H1 (cell line): ENCODE results near the gene DNAJB5. TPM values are rescaled to one million over a fixed set of nuclear protein-coding genes. Genes with fewer than 3 reads are reported as not detected.

ENCODE experiments used
- CHD1 ChIP-seq: IDR thresholded peaks from 2 replicates; pipeline ENCODE4 v1.6.1; 2012; ENCODE audit warnings: low read depth, low read length, improper control_type of control experiment
- GTF2F1 ChIP-seq: IDR thresholded peaks from 2 replicates; pipeline ENCODE4 v1.6.1; 2012; ENCODE audit warnings: low read depth, low read length, improper control_type of control experiment, borderline replicate concordance
- HDAC6 ChIP-seq: IDR thresholded peaks from one replicate; pipeline ENCODE4 v1.7.1; 2012; ENCODE audit warnings: low read depth, mild to moderate bottlenecking, inconsistent platforms, low read length, moderate library complexity
- RXRA ChIP-seq: IDR thresholded peaks from 2 replicates; pipeline ENCODE4 v1.6.1; 2011; ENCODE audit warnings: low read depth, mild to moderate bottlenecking, low read length, moderate library complexity; ENCODE audit not compliant: insufficient read depth
- SIN3A ChIP-seq, 2 experiments: IDR thresholded peaks in 1 of 2; conservative IDR thresholded peaks in 1 of 2; 2 replicates each; pipeline ENCODE4 v1.6.1; 2011 to 2012; ENCODE audit warnings: low read length in 2 of 2, improper control_type of control experiment in 1 of 2, low read depth in 1 of 2, mild to moderate bottlenecking in 1 of 2
- polyA plus RNA-seq, 7 experiments: library from polyadenylated mRNA; depleted of rRNA in 3 of 7; stranded (reverse) in 5 of 7; unstranded in 2 of 7; fragments of >200 nt in 5 of 7; fragments of 200-250 nt in 2 of 7; gene quantifications; 1 replicate in 5 of 7; 2 replicates in 1 of 7; 4 replicates in 1 of 7; pipeline versions ENCODE4 v1.2.1 to v1.2.3, GENCODE V29; 2011 to 2013; ENCODE audit warnings: missing spikeins in 2 of 7, mixed read lengths in 2 of 7
- total RNA-seq: library from RNA; stranded (reverse); fragmentation: NEBNext Ultra II Directional; extraction: Animal tissue kit (Norgen Biotek cat#: 25700); gene quantifications from 2 replicates; pipeline ENCODE4 v1.2.1, GENCODE V29; 2021

Gene DNAJB5
- total and polyA plus RNA-seq, 2 of the 8 experiments (the other 6 are each of a cell fraction or from before 2014, with no cell fraction given), result 25.0 to 34.1 TPM

GRCh38 chr9:35028341-35028740, 38.8 kb downstream of the DNAJB5 start (continued):
- TF ChIP-seq RXRA, result no peak
- no peak for TF ChIP-seq CHD1
- no peak for TF ChIP-seq HDAC6
- TF ChIP-seq SIN3A (conservative IDR thresholded peaks at IDR 0.05 in 1 of 2, IDR thresholded peaks at IDR 0.05 in 1 of 2; ENCODE audit: low read depth in 1 of 2, low read length in 2 of 2), result no peak
- TF ChIP-seq GTF2F1, result no peak
- TF ChIP-seq, all 59 proteins: peak for 0
